NCI-H2107 (cell line): ENCODE measurements around the gene ADAMTS7.
"Not testable (repeated sequence)": the region's sequence is repeated elsewhere in the genome, so short reads cannot be mapped to it uniquely, and the experiment has no call there.

ENCODE experiments used
- DNase-seq: peaks from one replicate; lab custom pipeline; 2025; lab: John Stamatoyannopoulos, UW

ADAMTS7 gene

DNA sequence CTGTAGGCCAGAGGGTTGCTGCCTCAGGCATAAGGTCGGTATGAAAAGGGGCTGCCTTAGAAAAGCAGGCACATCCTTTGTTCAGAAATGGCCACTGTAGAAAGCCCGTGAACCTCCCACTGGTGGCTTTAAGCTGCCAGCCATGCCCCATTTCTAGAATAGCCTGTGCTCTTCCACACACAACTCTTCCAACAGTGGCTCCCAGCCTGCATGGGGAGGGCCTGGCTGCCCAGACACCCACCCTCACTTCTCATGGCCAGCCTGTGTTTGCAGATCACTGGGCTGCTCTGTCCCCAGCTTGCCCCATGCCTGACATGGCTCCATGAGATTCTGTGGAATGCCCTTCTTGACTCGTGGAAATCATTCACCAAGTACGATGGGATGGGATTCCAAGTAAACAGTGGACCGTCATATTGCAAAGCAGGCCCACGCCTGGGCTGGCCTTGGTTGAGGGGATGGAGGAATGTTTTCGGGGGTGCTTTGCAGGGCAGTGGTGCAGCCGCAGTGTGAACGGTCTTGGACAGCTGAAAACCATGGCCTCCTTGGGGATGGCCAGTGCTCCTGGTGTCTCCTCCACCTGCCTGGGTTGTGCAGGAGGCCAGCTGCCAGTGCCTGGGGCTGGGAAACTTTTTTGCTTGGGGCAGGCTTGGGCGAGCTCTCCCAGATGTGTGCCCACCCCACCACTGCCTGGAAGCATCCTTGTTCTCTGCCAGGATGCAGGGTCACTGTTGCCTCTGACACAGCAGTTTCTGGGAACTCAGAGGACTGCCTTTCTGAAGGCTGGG lies 57.3 kb downstream of the ADAMTS7 start:
- DNase-seq: not testable (repeated sequence)

DNA sequence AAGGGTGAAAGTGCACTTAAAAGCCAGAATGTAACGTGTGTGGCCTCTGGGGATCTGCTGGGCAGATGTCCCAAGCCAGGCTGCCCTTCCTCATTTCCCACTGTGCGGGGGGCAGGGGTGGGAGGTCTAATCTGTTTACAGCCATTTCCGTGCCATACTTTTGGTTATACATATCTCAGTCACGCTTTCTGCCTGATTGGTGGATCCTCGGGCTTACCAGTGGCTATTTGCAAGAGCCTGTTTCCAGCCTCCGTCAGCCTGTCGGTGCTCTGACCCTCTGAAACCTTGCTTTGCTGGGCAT lies 58.0 kb downstream of the ADAMTS7 start:
- not testable (repeated sequence) for DNase-seq

DNA sequence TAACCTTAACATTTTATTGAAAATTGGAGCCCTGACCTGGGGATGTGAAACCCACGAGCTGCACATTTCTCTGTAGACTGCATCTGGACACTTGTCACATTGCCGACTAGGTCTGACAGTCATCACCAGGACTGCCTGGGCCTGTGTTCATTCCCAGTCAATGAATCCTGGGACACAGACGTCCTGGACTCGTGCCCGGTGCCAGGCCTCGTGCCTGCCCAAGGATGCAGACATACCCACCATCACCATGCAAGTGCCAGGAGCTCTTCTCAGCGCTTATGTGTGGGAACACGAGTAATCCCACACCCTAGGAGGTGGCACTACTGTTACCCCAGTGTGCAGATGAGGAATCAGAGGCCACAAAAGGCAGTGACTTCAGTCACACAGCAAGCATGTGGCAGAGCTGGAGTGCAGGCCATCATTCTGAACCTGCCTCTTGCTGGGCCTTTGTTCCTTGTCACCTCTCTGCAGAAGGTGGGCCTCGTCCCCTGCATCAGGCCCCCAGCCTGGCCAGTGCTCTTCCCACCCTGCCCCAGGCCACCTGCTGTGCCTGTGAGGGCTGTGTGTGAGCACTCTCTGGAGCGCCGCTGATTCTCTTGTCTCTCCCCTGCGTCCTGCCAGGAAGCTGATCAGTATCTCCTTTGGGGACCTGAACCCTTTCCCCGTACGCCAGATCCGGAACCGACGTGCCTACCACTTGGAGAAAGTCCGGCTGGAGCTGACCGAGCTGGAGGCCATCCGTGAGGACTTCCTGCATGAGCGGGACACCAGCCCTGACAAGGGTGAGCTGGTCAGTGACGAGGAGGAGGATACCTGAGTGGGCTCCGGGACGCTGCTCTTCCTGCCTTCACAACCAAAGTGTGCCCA lies 58.5 kb downstream of the ADAMTS7 start:
- DNase-seq: no peak

DNA sequence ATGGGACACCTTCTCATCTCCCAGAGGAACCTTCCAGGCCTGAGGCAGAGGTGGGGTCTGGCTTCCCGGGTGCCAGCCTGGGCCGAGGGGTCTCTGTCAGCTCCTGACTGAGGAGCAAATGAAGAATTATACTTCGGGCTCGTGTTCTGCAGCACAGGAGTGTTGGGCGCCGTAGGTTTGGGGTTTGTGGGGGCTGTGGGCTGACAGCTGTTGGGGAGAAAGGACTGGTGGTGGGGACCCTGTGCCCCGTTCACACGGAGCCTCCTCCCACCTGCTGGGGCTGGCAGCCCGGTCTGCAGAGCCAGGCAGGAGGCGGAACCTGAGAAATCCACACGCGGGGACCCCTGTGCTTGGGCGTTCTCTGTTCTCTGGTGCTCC lies 59.7 kb downstream of the ADAMTS7 start:
- DNase-seq: no peak

GRCh38 chr15:78750974-78751601 lies 60.2 kb downstream of the ADAMTS7 start:
- DNase-seq: peak; percentile 75

GRCh38 chr15:78750566-78750965 lies 60.7 kb downstream of the ADAMTS7 start:
- no peak for DNase-seq

GRCh38 chr15:78749831-78750230 lies 61.4 kb downstream of the ADAMTS7 start:
- DNase-seq: no peak

- DNase-seq: not testable (repeated sequence)
Measured at GRCh38 chr15:78747877-78748276, 63.4 kb downstream of the ADAMTS7 start.

DNA sequence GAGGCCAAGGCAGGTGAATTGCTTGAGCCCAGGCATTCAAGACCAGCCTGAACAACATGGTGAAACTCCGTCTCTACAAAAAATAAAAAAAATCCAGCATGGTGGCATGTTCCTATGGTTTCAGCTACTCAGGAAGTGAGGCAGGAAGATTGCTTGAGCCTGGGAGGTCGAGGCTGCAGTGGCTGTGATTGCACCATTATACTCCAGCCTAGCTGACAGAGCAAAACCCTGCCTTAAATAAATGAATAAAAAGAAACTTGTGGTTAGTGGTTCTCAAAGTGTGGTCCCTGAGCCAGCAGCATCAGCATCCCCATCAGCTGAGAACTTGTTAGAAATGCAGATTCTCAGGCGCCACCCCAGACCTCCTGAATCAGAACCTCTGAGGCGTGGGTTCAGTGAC lies 69.6 kb downstream of the ADAMTS7 start:
- DNase-seq: not testable (repeated sequence)

GRCh38 chr15:78740904-78741274 lies 70.4 kb downstream of the ADAMTS7 start:
- DNase-seq: no peak

GRCh38 chr15:78739996-78740903 lies 71.0 kb downstream of the ADAMTS7 start:
- DNase-seq: peak; percentile 28

DNA sequence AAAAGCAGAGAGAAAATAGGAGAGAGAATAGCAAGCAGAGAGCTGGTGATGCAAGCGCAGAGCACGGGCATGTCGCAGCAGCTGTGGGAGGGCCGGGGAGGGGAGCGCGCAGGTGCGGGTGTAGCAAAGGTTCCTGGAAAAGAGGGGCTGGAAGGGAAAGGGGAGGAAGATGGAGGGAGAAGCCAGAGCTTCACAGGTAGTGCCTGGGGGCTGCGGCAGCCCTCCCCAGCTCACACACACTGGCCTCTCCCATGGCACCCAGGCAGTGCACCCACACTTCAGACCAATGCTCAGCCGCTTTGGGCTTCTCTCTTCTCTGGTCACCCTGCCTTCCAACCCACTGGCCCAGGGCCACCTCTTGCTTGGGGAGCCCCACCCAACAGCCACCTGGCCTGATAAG lies 72.1 kb downstream of the ADAMTS7 start:
- DNase-seq: no peak

DNA sequence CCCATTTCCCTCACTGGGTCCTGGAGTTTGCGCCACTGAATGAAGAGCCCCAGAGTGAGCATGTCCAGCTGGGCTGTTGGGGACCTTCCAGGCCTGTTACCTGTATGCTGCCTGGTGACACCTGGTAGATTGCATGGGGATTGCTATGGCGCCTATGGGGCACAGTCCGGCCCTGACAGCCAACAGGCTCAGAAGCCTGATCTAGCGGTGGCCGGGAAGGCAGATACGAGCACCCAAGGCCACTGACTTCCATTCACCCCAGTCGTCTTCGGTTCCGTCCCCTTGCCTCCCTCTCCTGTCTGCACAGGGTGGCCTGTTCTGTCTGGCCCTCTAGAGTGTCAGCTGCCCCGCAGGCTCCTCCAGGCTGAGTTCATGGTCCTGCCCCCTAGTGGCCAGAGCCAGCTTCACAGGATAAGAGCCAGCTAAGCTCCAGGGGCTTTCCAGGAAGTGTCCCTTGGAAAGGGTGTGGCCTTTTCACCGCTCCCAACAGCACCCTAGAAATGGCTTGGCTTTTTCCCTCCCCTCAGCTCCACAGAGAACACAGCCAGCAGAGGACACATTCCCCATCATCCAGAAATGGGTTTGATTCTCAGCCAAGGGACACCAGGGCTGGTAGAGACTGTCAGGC lies 73.2 kb downstream of the ADAMTS7 start:
- not testable (repeated sequence) for DNase-seq

DNA sequence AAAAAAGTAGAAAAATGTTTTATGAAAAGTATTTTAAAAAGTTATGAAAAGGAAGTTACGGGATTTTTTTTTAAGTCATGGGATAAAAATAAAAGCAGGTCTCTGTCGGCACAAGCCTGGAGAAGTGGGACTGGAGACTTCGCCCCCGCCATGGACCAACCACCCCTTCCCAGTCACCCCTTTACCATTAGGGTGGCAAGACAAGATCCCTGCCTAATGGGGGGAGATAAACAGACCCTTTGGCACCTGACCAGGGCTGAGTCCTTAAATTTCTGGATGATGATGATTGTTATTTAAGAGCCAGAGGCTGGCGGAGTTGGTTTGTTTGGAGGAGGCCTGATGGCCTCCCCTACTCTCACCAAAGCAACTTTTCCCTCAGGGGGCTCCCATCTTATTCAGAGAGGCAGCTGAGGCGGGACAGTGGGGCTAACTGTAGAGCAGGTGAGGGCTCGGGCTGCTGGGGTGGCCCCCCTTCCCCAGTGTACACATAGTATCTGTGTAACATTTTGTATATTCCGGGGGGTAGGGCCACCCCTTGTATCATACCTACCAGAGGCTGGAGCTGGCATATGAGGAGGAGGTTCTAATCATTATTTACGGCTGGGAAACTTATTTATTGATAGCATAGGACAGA lies 74.0 kb downstream of the ADAMTS7 start:
- no peak for DNase-seq

DNA sequence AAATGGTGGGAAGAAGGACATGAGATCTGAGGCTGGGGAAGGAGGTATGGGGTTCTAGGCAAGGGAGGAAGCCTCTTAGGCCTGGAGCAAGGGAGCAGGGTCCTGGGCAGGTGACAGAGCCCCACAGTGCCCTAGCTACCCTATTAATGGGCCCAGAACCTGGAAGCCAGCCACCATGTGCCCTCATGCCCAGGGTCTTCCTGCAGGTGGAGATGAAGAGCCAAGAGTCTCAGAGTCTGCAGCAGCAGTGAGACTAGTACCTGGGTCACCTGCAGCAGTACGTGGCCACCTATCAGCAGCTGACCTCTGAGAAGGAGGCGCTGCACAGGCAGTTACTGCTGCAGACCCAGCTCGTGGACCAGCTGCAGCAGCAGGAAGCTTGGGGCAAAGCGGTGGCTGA lies 75.0 kb downstream of the ADAMTS7 start:
- not testable (repeated sequence) for DNase-seq

DNA sequence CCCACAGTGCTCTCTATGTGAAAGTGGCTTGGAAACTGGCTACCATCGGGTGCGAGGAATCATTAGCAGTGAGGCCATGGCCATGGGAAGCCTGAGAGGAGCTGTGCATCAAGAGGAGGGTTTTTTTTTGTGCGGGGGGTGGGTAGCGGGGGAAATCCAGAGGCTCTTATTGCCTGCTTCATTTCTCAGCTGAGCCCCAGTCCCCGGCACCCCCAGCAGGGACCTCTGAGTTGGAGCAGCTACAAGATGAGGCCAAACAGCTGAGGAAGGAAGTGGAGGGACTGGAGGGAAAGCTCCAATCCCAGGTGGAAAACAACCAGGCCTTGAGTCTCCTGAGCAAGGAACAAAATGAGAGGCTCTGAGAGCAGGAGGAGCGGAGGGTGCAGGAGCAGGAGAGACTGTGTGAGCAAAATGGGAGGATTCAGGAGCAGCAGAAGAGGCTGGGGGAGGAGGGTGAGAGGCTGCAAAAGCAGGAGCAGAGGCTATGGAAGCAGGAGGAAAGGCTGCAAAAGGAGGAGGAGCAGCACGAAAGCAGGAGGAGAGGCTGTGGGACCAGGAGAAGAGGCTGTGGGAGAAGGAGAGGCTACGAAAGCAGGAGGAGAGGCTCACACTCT lies 76.7 kb downstream of the ADAMTS7 start:
- DNase-seq: no peak

GRCh38 chr15:78732634-78733033 lies 78.6 kb downstream of the ADAMTS7 start:
- no peak for DNase-seq

- DNase-seq: no peak
Measured at GRCh38 chr15:78730955-78731354, 80.3 kb downstream of the ADAMTS7 start.

- not testable (repeated sequence) for DNase-seq
Measured at GRCh38 chr15:78728427-78728826, 82.8 kb downstream of the ADAMTS7 start.

DNA sequence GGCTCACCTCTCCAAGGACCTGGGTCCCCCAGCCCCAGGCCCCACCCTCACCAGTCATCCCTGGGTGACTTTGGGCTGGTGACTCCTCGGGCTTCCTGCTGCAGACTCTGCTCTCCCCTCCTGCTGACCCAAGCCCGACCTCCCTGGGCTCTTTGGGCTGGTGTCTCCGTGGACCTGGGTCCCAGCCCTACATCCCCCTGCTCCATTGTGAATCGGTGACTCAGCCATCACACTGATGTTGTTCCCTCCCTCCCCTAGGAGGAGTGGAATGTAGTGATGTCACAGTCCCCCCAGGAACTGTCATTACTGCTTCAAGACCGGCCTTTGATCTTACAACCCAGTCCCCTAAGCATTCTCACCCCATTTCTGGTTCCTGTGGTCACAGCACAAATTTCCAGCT lies 83.7 kb downstream of the ADAMTS7 start:
- no peak for DNase-seq
